GM18858 (cell line): ENCODE data around the gene MIEF1.

ENCODE experiments used
- ATAC-seq: cut with Tn5 transposase; IDR thresholded peaks from one replicate; pipeline ENCODE4 v1.9.1; 2021; ENCODE audit not compliant: unreplicated experiment

MIEF1 gene

GRCh38 chr22:39528080-39528661, 26.1 kb downstream of the MIEF1 start:
- no peak for ATAC-seq

GRCh38 chr22:39528681-39529486, 26.8 kb downstream of the MIEF1 start:
- no peak for ATAC-seq

DNA sequence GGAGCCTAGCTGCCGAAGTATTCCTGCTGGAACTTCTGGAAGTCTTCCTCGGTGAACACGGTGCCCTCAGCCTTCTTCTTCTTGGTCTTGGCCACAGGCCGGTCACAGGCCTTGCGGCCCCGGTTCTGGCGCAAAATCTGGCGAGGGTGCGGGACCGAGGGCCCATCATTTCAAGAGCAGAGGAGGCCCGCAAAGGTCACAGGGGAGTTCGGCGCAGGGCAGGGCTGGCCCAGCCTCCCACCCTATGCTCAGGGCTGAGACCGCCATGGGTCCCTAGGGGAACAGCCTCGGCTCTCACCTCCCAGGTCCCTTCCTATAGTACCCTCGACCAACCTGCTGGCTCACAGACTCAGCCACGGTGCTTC, 27.4 kb downstream of the MIEF1 start:
- ATAC-seq: no peak

DNA sequence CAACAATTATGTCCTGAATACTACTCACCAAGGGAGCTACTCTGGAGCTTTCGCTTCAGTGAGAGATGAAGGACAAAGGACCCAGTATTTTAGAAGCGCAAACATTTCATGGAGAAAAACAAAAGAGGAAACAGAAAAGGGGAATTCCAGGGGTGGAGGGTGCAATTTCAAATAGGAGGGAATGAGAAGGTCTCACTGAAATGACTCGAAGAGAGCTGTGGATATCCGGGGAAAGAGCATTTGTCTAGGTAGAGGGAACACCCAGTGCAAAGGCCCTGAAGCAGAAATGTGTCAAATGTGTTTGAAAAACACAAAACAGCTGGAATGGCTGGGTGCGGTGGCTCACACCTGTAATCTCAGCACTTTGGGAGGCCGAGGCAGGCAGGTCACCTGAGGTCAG, 28.0 kb downstream of the MIEF1 start:
- ATAC-seq: no peak

GRCh38 chr22:39530692-39531331, 28.7 kb downstream of the MIEF1 start:
- ATAC-seq: no peak

DNA sequence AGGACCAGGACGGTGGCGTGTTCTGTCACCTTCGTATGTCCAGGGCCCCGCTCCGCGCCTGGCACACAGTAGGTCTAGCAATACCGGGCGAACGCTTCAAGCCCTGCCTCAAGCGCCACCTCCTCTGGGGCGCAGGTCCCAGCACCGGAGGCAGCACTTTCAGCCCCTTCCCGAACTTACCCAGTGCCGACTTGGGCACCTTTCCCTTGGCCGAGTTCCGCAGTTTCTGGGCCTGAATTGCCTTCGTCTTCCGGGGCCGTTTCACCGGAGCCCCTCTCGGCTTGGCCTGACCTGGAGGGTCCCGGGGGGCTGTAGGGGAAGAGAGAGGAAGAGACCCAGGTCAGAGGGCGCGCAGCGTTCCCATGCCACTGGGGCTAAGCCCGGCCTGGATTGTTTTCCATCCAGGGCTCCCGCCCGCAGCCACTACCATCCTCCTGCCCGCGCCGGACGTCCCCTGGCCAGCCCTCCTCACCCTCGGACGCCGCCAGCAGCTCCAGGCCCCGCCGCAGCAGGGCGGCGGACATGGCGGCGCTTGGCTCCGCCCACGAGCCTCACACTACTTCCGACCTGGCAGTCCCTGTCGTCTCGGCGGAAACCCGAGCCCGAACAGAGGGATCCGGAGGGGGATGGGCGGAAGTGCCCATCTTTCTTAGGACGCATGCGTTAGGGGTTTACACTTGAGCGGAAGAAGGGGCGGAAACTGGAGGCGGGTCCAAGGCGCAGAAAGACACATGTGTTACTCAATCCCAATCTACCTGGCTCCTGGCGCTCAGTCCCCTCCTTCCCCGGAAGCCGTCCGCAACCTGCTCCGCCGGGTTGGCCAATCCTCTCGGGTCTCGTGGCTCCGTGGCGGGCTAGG, 30.4 kb downstream of the MIEF1 start, which contains the start of gene RPS19BP1:
Gene RPS19BP1 (minus strand): TSS at position 534 of the 859 bp plus-strand sequence. CDS start 10 bp downstream, at position 524.
- peak; percentile 59 for ATAC-seq

- ATAC-seq: no peak
These were observed 32.0 kb downstream of the MIEF1 start for GRCh38 chr22:39534092-39534506.

- no peak for ATAC-seq
These were observed 32.7 kb downstream of the MIEF1 start for GRCh38 chr22:39534591-39535356.

GRCh38 chr22:39535357-39535725, 33.3 kb downstream of the MIEF1 start:
- no peak for ATAC-seq

DNA sequence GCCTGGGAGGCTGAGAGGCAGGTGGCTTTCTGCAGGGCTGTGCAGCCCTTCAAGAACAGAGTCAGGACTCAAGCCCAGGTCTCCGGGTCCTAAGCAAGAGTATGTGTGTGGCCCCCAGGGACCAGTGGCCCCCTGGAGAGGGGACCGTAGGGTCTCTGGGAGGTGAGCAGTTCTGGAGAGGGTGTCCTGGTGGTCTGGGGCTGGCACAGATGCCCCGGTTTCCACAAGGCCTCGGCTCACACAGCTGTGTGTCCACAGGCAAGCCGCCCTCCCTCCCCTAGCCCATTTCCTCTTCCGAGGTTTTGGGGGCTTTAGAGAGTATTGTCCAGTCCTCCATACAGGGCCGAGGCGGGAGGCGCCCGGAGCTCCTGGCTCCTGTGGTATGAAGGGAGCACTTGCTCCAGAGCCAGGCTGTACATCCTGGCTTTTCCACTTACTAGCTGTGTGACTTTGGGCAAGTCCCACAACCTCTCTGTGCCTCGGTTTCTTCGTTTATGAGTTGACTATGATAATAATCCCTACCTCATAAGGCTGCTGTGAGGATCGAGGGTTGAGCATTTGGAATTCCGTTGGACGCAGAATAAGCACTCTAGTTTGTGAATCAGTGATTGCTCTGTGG, 33.9 kb downstream of the MIEF1 start:
- no peak for ATAC-seq

DNA sequence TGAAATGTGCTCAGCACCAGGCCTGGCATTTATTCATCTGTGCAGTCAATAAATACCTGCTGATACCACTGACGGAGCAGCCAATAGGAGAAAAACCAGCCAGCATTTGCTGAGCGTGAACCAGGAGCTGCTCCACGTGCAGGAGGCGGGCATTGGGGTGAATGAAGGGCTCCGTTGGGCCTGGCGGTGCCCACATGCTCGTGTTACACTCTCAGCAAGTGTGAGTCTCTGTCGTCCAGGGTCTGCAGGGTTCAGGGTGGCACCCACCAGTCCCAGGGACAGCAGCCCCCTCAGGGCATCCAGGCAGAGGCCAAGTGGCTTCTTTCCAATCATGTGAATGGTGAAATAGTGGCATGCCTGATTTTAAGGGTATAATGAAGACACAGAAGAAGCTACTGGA, 34.6 kb downstream of the MIEF1 start:
- no peak for ATAC-seq

- no peak for ATAC-seq
These were observed 35.9 kb downstream of the MIEF1 start for GRCh38 chr22:39537975-39538374.

GRCh38 chr22:39543095-39543494, 41.0 kb downstream of the MIEF1 start:
- ATAC-seq: no peak

GRCh38 chr22:39545386-39546365, 43.6 kb downstream of the MIEF1 start:
- ATAC-seq: no peak

GRCh38 chr22:39546889-39547586, 44.9 kb downstream of the MIEF1 start:
- ATAC-seq: no peak

GRCh38 chr22:39547587-39547947, 45.5 kb downstream of the MIEF1 start:
- ATAC-seq: no peak

GRCh38 chr22:39553429-39553828, 51.3 kb downstream of the MIEF1 start:
- no peak for ATAC-seq

DNA sequence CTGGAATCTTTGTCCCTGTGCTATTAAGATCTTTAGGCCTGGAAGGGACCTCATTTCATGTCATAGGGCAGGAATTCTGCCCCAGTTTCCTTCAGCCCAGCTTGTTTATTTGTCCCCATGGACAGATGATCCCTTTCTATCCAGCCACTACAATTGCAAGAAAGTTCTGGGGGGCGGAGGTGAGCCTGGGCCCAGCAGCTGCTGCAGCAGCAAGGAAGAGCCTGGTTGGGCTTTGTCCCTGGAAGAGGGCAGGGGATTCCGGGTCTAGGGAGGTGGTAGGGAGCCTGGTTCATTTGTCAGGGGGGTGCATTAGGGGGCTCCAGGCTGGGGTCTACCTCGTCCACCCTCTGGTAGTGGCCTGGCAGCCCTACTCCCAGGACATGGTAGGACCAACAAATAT, 52.1 kb downstream of the MIEF1 start:
- ATAC-seq: no peak
